HepG2 (cell line): ENCODE results near the gene LCE5A. TPM values are rescaled to one million over a fixed set of nuclear protein-coding genes. Genes with fewer than 3 reads are reported as not detected.

Experiments
- ATAC-seq: fragments of 200-7000 bp; cut with Tn5 transposase; 3 replicates; pipeline ENCODE4 v1.9.1; 2020; ENCODE audit warnings: mild to moderate bottlenecking, moderate library complexity
- BruUV-seq: library from RNA; stranded (reverse); fragments of 400-500 nt; replicated peaks from 2 replicates; lab custom pipeline; 2021; lab: Mats Ljungman, UMichigan
- CTCF ChIA-PET: fragments of 300-600 bp; formaldehyde crosslinking; extraction: SDS; loops from one replicate; lab custom pipeline; 2021; ENCODE audit warnings: low total read pairs, inconsistent platforms, low intra/inter-chr PET ratio; lab: Yijun Ruan, JAX
- POLR2A ChIA-PET: fragments of 350-600 bp; sonication (Branson Sonifier 250); formaldehyde crosslinking; loops from one replicate; lab custom pipeline; 2020; ENCODE audit warnings: antibody characterized with exemption, inconsistent platforms; lab: Yijun Ruan, JAX
- DNase-seq: peaks from one replicate; pipeline ENCODE4 v3.0.0-alpha.2; 2015; ENCODE audit warnings: low spot score
- FAIRE-seq: peaks from 3 replicates; lab custom pipeline; 2011; peaks lifted over from hg19 to GRCh38; lab: Jason Lieb, UNC
- H2AFZ ChIP-seq: one replicate; pipeline ENCODE4 v1.6.1; 2011; ENCODE audit warnings: low read length, inconsistent platforms
- H3K27ac ChIP-seq: fragments of 300-600 bp; 3 replicates; pipeline ENCODE4 v1.8.0; 2011; ENCODE audit warnings: mixed run types, mild to moderate bottlenecking, mixed read lengths, low read length, inconsistent platforms; ENCODE audit not compliant: insufficient read depth; ENCODE audit errors: extremely low read length
- H3K27me3 ChIP-seq, 2 experiments: fragments of 200-600 bp in 1 of 2; 2 replicates in 1 of 2; 3 replicates in 1 of 2; pipeline versions ENCODE4 v1.6.0 to v1.8.0; 2011; ENCODE audit warnings: low read length in 2 of 2, mild to moderate bottlenecking in 2 of 2, moderate library complexity in 2 of 2, inconsistent platforms in 1 of 2; ENCODE audit not compliant: insufficient read depth in 2 of 2, control insufficient read depth in 1 of 2
- H3K36me3 ChIP-seq, 2 experiments: fragments of 200-600 bp in 1 of 2; replicated peaks in 1 of 2; 2 replicates in 1 of 2; 3 replicates in 1 of 2; pipeline versions ENCODE4 v1.5.1 to v1.8.0; 2011; ENCODE audit warnings: low read length in 2 of 2, inconsistent platforms in 1 of 2; ENCODE audit not compliant: insufficient read depth in 2 of 2, control insufficient read depth in 1 of 2
- H3K4me1 ChIP-seq: 2 replicates; pipeline ENCODE4 v1.5.1; 2012; ENCODE audit warnings: low read length, inconsistent platforms; ENCODE audit not compliant: insufficient read depth
- H3K4me2 ChIP-seq: 2 replicates; pipeline ENCODE4 v1.6.0; 2011; ENCODE audit warnings: low read depth, low read length, inconsistent platforms
- H3K4me3 ChIP-seq, 3 experiments: fragments of 200-600 bp in 1 of 3; sonication (generic), shearing (Covaris generic) in 1 of 3; replicated peaks in 1 of 3; 2 replicates each; pipeline ENCODE4 v1.5.1; 2011 to 2016; ENCODE audit warnings: low read length in 3 of 3, inconsistent platforms in 2 of 3, low read depth in 2 of 3, mild to moderate bottlenecking in 2 of 3, control low read depth in 1 of 3, mixed read lengths in 1 of 3; ENCODE audit not compliant: insufficient read depth in 1 of 3
- H3K79me2 ChIP-seq: one replicate; pipeline ENCODE4 v1.6.1; 2011; ENCODE audit warnings: low read length, inconsistent platforms; ENCODE audit not compliant: insufficient read depth
- H3K9ac ChIP-seq: 2 replicates; pipeline ENCODE4 v1.6.0; 2011; ENCODE audit warnings: mild to moderate bottlenecking, low read depth, low read length, inconsistent platforms; ENCODE audit not compliant: insufficient read depth
- H3K9me3 ChIP-seq: 2 replicates; pipeline ENCODE4 v1.5.1; 2012; ENCODE audit warnings: mild to moderate bottlenecking, low read length
- H4K20me1 ChIP-seq: 2 replicates; pipeline ENCODE4 v1.6.0; 2011; ENCODE audit warnings: inconsistent platforms, mild to moderate bottlenecking, low read length, moderate library complexity; ENCODE audit not compliant: insufficient read depth
- ARNT ChIP-seq: fragments of 450-650 bp; IDR thresholded peaks from 2 replicates; pipeline ENCODE4 v1.6.1; 2017
- BCL6 ChIP-seq: IDR thresholded peaks from 2 replicates; pipeline ENCODE4 v1.6.1; 2016; ENCODE audit warnings: missing genetic modification reagents, missing compliant biosample characterization
- HDAC1 ChIP-seq: sonication (generic); formaldehyde crosslinking; IDR thresholded peaks from 2 replicates; pipeline ENCODE4 v1.5.1; 2020; ENCODE audit warnings: mild to moderate bottlenecking, missing genetic modification reagents
- KDM2A ChIP-seq: sonication (generic); formaldehyde crosslinking; IDR thresholded peaks from 2 replicates; pipeline ENCODE4 v1.4.0; 2020; ENCODE audit warnings: low read depth, missing genetic modification reagents, borderline replicate concordance
- MIER3 ChIP-seq: IDR thresholded peaks from 2 replicates; pipeline ENCODE4 v1.6.1; 2016; ENCODE audit warnings: missing compliant biosample characterization, borderline replicate concordance
- SCMH1 ChIP-seq: sonication (generic); formaldehyde crosslinking; IDR thresholded peaks from 2 replicates; pipeline ENCODE4 v1.9.0; 2021; ENCODE audit warnings: missing genetic modification reagents, mild to moderate bottlenecking, borderline replicate concordance
- ZBTB42 ChIP-seq: sonication (generic); formaldehyde crosslinking; IDR thresholded peaks from 2 replicates; pipeline ENCODE4 v1.5.0; 2020; ENCODE audit warnings: mild to moderate bottlenecking, missing genetic modification reagents
- ZNF160 ChIP-seq: sonication (generic); formaldehyde crosslinking; IDR thresholded peaks from 2 replicates; pipeline ENCODE4 v1.8.0; 2022; ENCODE audit warnings: mild to moderate bottlenecking, inconsistent platforms, missing genetic modification reagents
- ZNF382 ChIP-seq: sonication (generic); formaldehyde crosslinking; IDR thresholded peaks from 2 replicates; pipeline ENCODE4 v1.5.0; 2020; ENCODE audit warnings: missing genetic modification reagents, mild to moderate bottlenecking, borderline replicate concordance
- ZNF460 ChIP-seq: sonication (generic); formaldehyde crosslinking; IDR thresholded peaks from 2 replicates; pipeline ENCODE4 v1.5.1; 2020; ENCODE audit warnings: missing genetic modification reagents, mild to moderate bottlenecking, borderline replicate concordance
- ZNF781 ChIP-seq: sonication (generic); formaldehyde crosslinking; IDR thresholded peaks from 2 replicates; pipeline ENCODE4 v1.5.1; 2020; ENCODE audit warnings: borderline replicate concordance, mild to moderate bottlenecking, missing genetic modification reagents; ENCODE audit errors: not compliant biosample characterization
- WGBS: methylation state at CpG from one replicate; pipeline ENCODE4 v1.1.6; 2017; ENCODE audit warnings: low lambda C conversion rate; 5-methylcytosine and 5-hydroxymethylcytosine counted together
- in situ Hi-C: cut with HindIII; loops from 2 replicates; pipeline ENCODE4 v1.10.0; 2017; ENCODE audit warnings: low pct_unique_long_range_greater_than_20kb; ENCODE audit not compliant: extremely low pct_ligation_motif_present
- intact Hi-C: fragments of 100-400 bp; cut with micrococcal nuclease; formaldehyde crosslinking; loops from one replicate; pipeline ENCODE4 v1.10.0; 2022; ENCODE audit not compliant: unreplicated experiment
- polyA plus RNA-seq, 8 experiments: library from polyadenylated mRNA; depleted of rRNA in 3 of 8; stranded (reverse) in 7 of 8; unstranded in 1 of 8; fragments of >200 nt; fragmentation: Illumina TruSeq in 4 of 8; extraction: Trizol in 4 of 8; gene quantifications; 2 replicates each; pipeline versions ENCODE4 v1.2.1 to v1.2.3, GENCODE V29; 2011 to 2016; ENCODE audit warnings: low read depth in 4 of 8, missing spikeins in 1 of 8, mixed read lengths in 1 of 8; ENCODE audit not compliant: insufficient read depth in 1 of 8
- total RNA-seq, 5 experiments: library from RNA; depleted of rRNA; stranded (reverse); fragments of >200 nt; fragmentation: Illumina TruSeq; extraction: Trizol; gene quantifications; 2 replicates each; pipeline ENCODE4 v1.2.3, GENCODE V29; 2016; ENCODE audit warnings: low read depth in 1 of 5
- TF ChIP-seq, protein P1 (sequence below): sonication (generic); formaldehyde crosslinking; IDR thresholded peaks from 2 replicates; pipeline ENCODE4 v1.4.0; 2020; ENCODE audit warnings: missing genetic modification reagents; ENCODE audit errors: not compliant biosample characterization
- TF ChIP-seq, protein P2 (sequence below): sonication (generic); formaldehyde crosslinking; IDR thresholded peaks from 2 replicates; pipeline ENCODE4 v1.5.0; 2020; ENCODE audit warnings: mild to moderate bottlenecking, missing genetic modification reagents, borderline replicate concordance

Gene LCE5A
- total and polyA plus RNA-seq, 2 of the 13 experiments (the other 11 are each of a cell fraction or from before 2014, with no cell fraction given), result not detected

DNA sequence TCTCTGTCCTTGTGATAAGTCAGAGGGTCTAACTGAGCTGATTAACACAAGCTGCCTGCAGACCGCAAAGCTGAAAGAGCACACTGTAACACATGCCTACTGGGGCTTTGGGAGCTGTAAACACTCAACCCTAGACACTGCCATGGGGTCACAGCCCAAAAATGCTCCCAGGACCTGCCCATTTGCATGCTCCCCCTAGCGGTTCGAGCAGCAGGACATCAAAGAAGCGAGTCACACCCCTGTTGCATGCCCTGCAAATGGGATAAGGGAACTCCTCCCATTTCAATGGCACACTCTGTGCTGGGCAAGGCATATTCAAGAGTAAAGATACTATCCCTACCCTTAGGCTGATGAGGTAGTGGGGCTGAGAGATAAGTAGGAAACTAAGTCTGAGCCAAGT lies 33.2 kb downstream of the LCE5A start:
- no TSS peak for BruUV-seq
- Histone ChIP-seq H3K27me3 (no peaks in the 10 kb centered on the region), H3K4me2 (no peak overlapping the region), H3K79me2 (no peaks in the 10 kb centered on the region), H3K9ac (no peak overlapping the region)
- no peak for TF ChIP-seq KDM2A
- no peak for TF ChIP-seq ZNF160
- TF ChIP-seq MIER3 (CRISPR knock-in tag), result no peak
- TF ChIP-seq ZBTB42 (CRISPR knock-in tag), result no peak
- TF ChIP-seq ZNF460 (CRISPR knock-in tag), result no peak
- no peak for TF ChIP-seq ARNT
- no peak for TF ChIP-seq HDAC1
- no peak for TF ChIP-seq ZNF781 (CRISPR knock-in tag)
- TF ChIP-seq SCMH1 (CRISPR knock-in tag), result no peak
- no peak for TF ChIP-seq ZNF382 (CRISPR knock-in tag)
- TF ChIP-seq, protein P1, sequence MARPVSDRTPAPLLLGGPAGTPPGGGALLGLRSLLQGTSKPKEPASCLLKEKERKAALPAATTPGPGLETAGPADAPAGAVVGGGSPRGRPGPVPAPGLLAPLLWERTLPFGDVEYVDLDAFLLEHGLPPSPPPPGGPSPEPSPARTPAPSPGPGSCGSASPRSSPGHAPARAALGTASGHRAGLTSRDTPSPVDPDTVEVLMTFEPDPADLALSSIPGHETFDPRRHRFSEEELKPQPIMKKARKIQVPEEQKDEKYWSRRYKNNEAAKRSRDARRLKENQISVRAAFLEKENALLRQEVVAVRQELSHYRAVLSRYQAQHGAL (CRISPR knock-in tag), result no peak
- TF ChIP-seq, protein P2, sequence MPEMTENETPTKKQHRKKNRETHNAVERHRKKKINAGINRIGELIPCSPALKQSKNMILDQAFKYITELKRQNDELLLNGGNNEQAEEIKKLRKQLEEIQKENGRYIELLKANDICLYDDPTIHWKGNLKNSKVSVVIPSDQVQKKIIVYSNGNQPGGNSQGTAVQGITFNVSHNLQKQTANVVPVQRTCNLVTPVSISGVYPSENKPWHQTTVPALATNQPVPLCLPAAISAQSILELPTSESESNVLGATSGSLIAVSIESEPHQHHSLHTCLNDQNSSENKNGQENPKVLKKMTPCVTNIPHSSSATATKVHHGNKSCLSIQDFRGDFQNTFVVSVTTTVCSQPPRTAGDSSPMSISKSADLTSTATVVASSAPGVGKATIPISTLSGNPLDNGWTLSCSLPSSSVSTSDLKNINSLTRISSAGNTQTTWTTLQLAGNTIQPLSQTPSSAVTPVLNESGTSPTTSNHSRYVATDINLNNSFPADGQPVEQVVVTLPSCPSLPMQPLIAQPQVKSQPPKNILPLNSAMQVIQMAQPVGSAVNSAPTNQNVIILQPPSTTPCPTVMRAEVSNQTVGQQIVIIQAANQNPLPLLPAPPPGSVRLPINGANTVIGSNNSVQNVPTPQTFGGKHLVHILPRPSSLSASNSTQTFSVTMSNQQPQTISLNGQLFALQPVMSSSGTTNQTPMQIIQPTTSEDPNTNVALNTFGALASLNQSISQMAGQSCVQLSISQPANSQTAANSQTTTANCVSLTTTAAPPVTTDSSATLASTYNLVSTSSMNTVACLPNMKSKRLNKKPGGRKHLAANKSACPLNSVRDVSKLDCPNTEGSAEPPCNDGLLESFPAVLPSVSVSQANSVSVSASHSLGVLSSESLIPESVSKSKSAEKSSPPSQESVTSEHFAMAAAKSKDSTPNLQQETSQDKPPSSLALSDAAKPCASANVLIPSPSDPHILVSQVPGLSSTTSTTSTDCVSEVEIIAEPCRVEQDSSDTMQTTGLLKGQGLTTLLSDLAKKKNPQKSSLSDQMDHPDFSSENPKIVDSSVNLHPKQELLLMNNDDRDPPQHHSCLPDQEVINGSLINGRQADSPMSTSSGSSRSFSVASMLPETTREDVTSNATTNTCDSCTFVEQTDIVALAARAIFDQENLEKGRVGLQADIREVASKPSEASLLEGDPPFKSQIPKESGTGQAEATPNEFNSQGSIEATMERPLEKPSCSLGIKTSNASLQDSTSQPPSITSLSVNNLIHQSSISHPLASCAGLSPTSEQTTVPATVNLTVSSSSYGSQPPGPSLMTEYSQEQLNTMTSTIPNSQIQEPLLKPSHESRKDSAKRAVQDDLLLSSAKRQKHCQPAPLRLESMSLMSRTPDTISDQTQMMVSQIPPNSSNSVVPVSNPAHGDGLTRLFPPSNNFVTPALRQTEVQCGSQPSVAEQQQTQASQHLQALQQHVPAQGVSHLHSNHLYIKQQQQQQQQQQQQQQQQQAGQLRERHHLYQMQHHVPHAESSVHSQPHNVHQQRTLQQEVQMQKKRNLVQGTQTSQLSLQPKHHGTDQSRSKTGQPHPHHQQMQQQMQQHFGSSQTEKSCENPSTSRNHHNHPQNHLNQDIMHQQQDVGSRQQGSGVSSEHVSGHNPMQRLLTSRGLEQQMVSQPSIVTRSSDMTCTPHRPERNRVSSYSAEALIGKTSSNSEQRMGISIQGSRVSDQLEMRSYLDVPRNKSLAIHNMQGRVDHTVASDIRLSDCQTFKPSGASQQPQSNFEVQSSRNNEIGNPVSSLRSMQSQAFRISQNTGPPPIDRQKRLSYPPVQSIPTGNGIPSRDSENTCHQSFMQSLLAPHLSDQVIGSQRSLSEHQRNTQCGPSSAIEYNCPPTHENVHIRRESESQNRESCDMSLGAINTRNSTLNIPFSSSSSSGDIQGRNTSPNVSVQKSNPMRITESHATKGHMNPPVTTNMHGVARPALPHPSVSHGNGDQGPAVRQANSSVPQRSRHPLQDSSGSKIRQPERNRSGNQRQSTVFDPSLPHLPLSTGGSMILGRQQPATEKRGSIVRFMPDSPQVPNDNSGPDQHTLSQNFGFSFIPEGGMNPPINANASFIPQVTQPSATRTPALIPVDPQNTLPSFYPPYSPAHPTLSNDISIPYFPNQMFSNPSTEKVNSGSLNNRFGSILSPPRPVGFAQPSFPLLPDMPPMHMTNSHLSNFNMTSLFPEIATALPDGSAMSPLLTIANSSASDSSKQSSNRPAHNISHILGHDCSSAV (CRISPR knock-in tag), result no peak
- TF ChIP-seq BCL6 (CRISPR knock-in tag), result no peak
- TF ChIP-seq, all 625 proteins: peak for 0
- no peak for DNase-seq
- H3K36me3 ChIP-seq, result no peaks in the 10 kb centered on the region
- H3K9me3 ChIP-seq, result no peaks in the 10 kb centered on the region
- no peak; the same call in 2 of the 3 replicates for ATAC-seq
- no peak overlapping the region for H3K4me3 ChIP-seq
- no peak overlapping the region for H2AFZ ChIP-seq
- in situ Hi-C loops (no loop called here), intact Hi-C loops (no loop called here)
- WGBS, result 8% methylated on average over 4 of the region's 4 CpGs
- no peak overlapping the region for H3K27ac ChIP-seq
- no peak for FAIRE-seq
- H4K20me1 ChIP-seq, result no peaks in the 10 kb centered on the region
- CTCF ChIA-PET, result no interaction called here
- POLR2A ChIA-PET, result no interaction called here
- H3K4me1 ChIP-seq, result no peaks in the 10 kb centered on the region
